SK-N-SH treated with all-trans-retinoic acid at 6 μM for 48 hours (cell line): Measurements from ENCODE around the gene BRD3.

Experiments used
- ATAC-seq: fragments of 200-7000 bp; cut with Tn5 transposase; 3 replicates; pipeline ENCODE4 v1.9.1; 2020; ENCODE audit warnings: mild to moderate bottlenecking, moderate library complexity
- ARNTL ChIP-seq: fragments of 450-650 bp; formaldehyde crosslinking; IDR thresholded peaks from 2 replicates; pipeline ENCODE4 v1.5.0; 2020; ENCODE audit warnings: low read depth, mild to moderate bottlenecking, moderate library complexity, borderline replicate concordance
- BACH2 ChIP-seq: fragments of 250-450 bp; sonication (Bioruptor Pico); IDR thresholded peaks from 2 replicates; pipeline ENCODE4 v1.9.0; 2021; ENCODE audit warnings: mild to moderate bottlenecking, borderline replicate concordance
- CREB5 ChIP-seq: fragments of 250-450 bp; sonication (Bioruptor Pico); IDR thresholded peaks from 2 replicates; pipeline ENCODE4 v1.5.1; 2020; ENCODE audit warnings: low read depth, mild to moderate bottlenecking, moderate library complexity
- CSRNP3 ChIP-seq: fragments of 250-450 bp; sonication (Bioruptor Pico); IDR thresholded peaks from 2 replicates; pipeline ENCODE4 v1.5.1; 2021; ENCODE audit warnings: mild to moderate bottlenecking, moderate library complexity
- ESRRG ChIP-seq: fragments of 250-450 bp; sonication (Bioruptor Pico); IDR thresholded peaks from 2 replicates; pipeline ENCODE4 v1.6.1; 2021; ENCODE audit warnings: mild to moderate bottlenecking
- GLIS3 ChIP-seq: fragments of 250-450 bp; sonication (Bioruptor Pico); IDR thresholded peaks from 2 replicates; pipeline ENCODE4 v1.5.0; 2020; ENCODE audit warnings: mild to moderate bottlenecking, moderate library complexity
- ISL1 ChIP-seq: fragments of 250-450 bp; sonication (Bioruptor Pico); IDR thresholded peaks from 2 replicates; pipeline ENCODE4 v2.1.2; 2022; ENCODE audit warnings: mild to moderate bottlenecking, moderate library complexity
- OSR1 ChIP-seq: fragments of 250-450 bp; sonication (Bioruptor Pico); IDR thresholded peaks from 2 replicates; pipeline ENCODE4 v1.8.0; 2022; ENCODE audit warnings: moderate library complexity, mild to moderate bottlenecking, inconsistent platforms
- PPARA ChIP-seq: fragments of 250-450 bp; sonication (Bioruptor Pico); IDR thresholded peaks from 2 replicates; pipeline ENCODE4 v1.5.0; 2020; ENCODE audit warnings: mild to moderate bottlenecking, borderline replicate concordance
- RARB ChIP-seq: fragments of 250-450 bp; sonication (Bioruptor Pico); IDR thresholded peaks from 2 replicates; pipeline ENCODE4 v1.8.0; 2021; ENCODE audit warnings: mild to moderate bottlenecking, moderate library complexity
- SNAI2 ChIP-seq: fragments of 250-450 bp; sonication (Bioruptor Pico); IDR thresholded peaks from 2 replicates; pipeline ENCODE4 v1.5.0; 2020; ENCODE audit warnings: mild to moderate bottlenecking, moderate library complexity
- TCF4 ChIP-seq: fragments of 250-450 bp; sonication (Bioruptor Pico); IDR thresholded peaks from 2 replicates; pipeline ENCODE4 v1.8.0; 2021; ENCODE audit warnings: mild to moderate bottlenecking, moderate library complexity, borderline replicate concordance
- TOX ChIP-seq: fragments of 250-450 bp; sonication (Bioruptor Pico); IDR thresholded peaks from 2 replicates; pipeline ENCODE4 v1.8.0; 2021; ENCODE audit warnings: mild to moderate bottlenecking, moderate library complexity, borderline replicate concordance
- ZC3H10 ChIP-seq: fragments of 250-450 bp; sonication (Bioruptor Pico); IDR thresholded peaks from 2 replicates; pipeline ENCODE4 v1.5.1; 2021; ENCODE audit warnings: mild to moderate bottlenecking, moderate library complexity
- ZFP3 ChIP-seq: fragments of 250-450 bp; sonication (Bioruptor Pico); IDR thresholded peaks from 2 replicates; pipeline ENCODE4 v1.5.0; 2020; ENCODE audit warnings: mild to moderate bottlenecking, moderate library complexity
- ZFP30 ChIP-seq: fragments of 450-650 bp; formaldehyde crosslinking; IDR thresholded peaks from 2 replicates; pipeline ENCODE4 v1.5.0; 2022; ENCODE audit warnings: mild to moderate bottlenecking, moderate library complexity
- ZNF565 ChIP-seq: fragments of 450-650 bp; formaldehyde crosslinking; conservative IDR thresholded peaks from 2 replicates; pipeline ENCODE4 v1.5.0; 2020; ENCODE audit warnings: low read depth, mild to moderate bottlenecking, moderate library complexity
- ZNF70 ChIP-seq: fragments of 450-650 bp; formaldehyde crosslinking; IDR thresholded peaks from 2 replicates; pipeline ENCODE4 v1.5.0; 2020; ENCODE audit warnings: mild to moderate bottlenecking, moderate library complexity
- ZNF8 ChIP-seq: fragments of 450-650 bp; formaldehyde crosslinking; IDR thresholded peaks from 2 replicates; pipeline ENCODE4 v1.5.0; 2020; ENCODE audit warnings: mild to moderate bottlenecking, moderate library complexity
- TF ChIP-seq, protein P1 (sequence below): fragments of 250-450 bp; sonication (Bioruptor Pico); IDR thresholded peaks from 2 replicates; pipeline ENCODE4 v1.8.0; 2020; ENCODE audit warnings: mild to moderate bottlenecking, moderate library complexity, borderline replicate concordance
- TF ChIP-seq, protein P2 (sequence below): fragments of 250-450 bp; sonication (Bioruptor Pico); IDR thresholded peaks from 2 replicates; pipeline ENCODE4 v1.8.0; 2021; ENCODE audit warnings: low read depth, mild to moderate bottlenecking, moderate library complexity, borderline replicate concordance
- TF ChIP-seq, protein P3 (sequence below): fragments of 250-450 bp; sonication (Bioruptor Pico); IDR thresholded peaks from 2 replicates; pipeline ENCODE4 v1.5.0; 2020; ENCODE audit warnings: mild to moderate bottlenecking, moderate library complexity

The BRD3 gene

GRCh38 chr9:134010310-134011173 lies 57.3 kb downstream of the BRD3 start:
- TF ChIP-seq GLIS3 (no peak), CREB5 (no peak), OSR1 (CRISPR knock-in tag) (no peak), ISL1 (CRISPR knock-in tag) (no peak), RARB (no peak), SNAI2 (CRISPR knock-in tag) (no peak), CSRNP3 (CRISPR knock-in tag) (no peak), TOX (no peak), ZNF565 (CRISPR knock-in tag) (no peak), ZNF8 (no peak), ARNTL (no peak), ZC3H10 (CRISPR knock-in tag) (no peak), ZFP3 (CRISPR knock-in tag) (no peak), PPARA (CRISPR knock-in tag) (no peak), TCF4 (no peak), ZNF70 (no peak), ZFP30 (CRISPR knock-in tag) (no peak)
- TF ChIP-seq, protein P1, sequence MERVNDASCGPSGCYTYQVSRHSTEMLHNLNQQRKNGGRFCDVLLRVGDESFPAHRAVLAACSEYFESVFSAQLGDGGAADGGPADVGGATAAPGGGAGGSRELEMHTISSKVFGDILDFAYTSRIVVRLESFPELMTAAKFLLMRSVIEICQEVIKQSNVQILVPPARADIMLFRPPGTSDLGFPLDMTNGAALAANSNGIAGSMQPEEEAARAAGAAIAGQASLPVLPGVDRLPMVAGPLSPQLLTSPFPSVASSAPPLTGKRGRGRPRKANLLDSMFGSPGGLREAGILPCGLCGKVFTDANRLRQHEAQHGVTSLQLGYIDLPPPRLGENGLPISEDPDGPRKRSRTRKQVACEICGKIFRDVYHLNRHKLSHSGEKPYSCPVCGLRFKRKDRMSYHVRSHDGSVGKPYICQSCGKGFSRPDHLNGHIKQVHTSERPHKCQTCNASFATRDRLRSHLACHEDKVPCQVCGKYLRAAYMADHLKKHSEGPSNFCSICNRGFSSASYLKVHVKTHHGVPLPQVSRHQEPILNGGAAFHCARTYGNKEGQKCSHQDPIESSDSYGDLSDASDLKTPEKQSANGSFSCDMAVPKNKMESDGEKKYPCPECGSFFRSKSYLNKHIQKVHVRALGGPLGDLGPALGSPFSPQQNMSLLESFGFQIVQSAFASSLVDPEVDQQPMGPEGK (CRISPR knock-in tag): no peak
- ATAC-seq: no peak

DNA sequence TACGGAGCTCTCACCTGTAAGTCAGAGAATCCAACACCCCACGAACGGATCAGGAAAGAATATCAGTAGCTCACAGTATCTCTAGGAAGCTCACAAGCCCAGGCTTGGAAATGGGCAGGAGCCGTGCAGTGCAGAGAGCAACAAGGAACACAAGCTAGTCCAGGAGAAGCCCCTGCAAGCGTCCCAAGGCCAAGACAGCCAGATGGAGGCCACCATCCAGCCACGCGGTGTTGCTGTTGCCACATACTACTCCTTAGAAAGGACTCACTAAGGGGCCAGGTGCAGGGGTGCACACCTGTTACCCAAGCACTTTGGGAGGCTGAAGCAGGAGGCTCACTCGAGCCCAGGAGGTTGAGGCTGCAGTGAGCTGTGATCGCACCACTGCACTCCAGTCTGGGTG lies 60.3 kb downstream of the BRD3 start:
- no peak; the same call in 2 of the 3 replicates for ATAC-seq
- TF ChIP-seq, protein P1 (CRISPR knock-in tag): no peak

DNA sequence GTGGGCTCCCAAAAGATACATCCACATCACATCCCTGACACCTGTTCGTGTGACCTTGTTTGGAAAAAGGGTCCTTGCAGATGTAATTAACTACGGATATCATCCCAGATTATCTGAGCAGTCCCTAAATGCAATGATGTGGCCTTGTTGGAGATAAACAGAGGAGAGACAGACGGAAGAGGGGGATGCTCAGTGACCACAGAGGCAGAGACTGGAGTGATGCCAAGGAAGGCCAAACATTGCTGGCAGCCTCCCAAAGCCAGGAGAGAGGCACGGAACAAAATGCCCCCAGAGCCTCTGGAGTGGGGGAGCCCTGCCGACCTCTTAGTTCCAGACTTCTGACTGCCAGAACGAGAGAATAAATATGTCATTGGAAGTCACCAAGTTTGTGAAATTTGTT lies 60.7 kb downstream of the BRD3 start:
- TF ChIP-seq TCF4 (peak; percentile 59; the same call in 1 of the 2 replicates), BACH2 (CRISPR knock-in tag) (no peak), ZNF565 (CRISPR knock-in tag) (no peak)
- no peak for ATAC-seq

DNA sequence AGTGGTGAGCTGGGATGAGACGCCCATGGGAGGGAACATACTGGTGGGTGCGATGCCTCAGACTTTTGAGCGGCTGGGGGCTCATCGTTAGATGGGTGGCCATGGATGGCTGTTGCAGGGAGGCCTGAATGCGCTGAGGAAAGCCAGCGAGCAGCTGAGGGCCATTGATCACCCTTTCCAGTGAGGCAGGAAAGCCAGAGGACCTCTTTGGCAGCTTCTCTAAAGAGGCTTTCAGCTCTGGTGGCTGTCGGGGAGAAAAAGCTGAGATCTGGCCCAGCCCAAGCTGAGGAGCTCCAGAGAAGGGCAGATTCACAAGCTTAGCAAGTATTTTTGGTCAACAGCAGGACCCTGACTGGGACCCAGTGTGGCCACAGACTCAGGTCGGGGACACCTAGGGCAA lies 62.4 kb downstream of the BRD3 start:
- no peak for TF ChIP-seq TOX
- TF ChIP-seq, protein P2, sequence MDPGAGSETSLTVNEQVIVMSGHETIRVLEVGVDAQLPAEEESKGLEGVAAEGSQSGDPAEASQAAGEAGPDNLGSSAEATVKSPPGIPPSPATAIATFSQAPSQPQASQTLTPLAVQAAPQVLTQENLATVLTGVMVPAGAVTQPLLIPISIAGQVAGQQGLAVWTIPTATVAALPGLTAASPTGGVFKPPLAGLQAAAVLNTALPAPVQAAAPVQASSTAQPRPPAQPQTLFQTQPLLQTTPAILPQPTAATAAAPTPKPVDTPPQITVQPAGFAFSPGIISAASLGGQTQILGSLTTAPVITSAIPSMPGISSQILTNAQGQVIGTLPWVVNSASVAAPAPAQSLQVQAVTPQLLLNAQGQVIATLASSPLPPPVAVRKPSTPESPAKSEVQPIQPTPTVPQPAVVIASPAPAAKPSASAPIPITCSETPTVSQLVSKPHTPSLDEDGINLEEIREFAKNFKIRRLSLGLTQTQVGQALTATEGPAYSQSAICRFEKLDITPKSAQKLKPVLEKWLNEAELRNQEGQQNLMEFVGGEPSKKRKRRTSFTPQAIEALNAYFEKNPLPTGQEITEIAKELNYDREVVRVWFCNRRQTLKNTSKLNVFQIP (CRISPR knock-in tag): no peak
- no peak for TF ChIP-seq ZNF565 (CRISPR knock-in tag)
- TF ChIP-seq ESRRG: no peak
- no peak for TF ChIP-seq ZFP3 (CRISPR knock-in tag)
- TF ChIP-seq ZC3H10 (CRISPR knock-in tag): no peak
- TF ChIP-seq TCF4: no peak
- TF ChIP-seq GLIS3: no peak
- no peak for TF ChIP-seq PPARA (CRISPR knock-in tag)
- no peak for TF ChIP-seq OSR1 (CRISPR knock-in tag)
- no peak for TF ChIP-seq ISL1 (CRISPR knock-in tag)
- no peak for TF ChIP-seq ZNF70
- TF ChIP-seq ARNTL: no peak
- TF ChIP-seq CSRNP3 (CRISPR knock-in tag): no peak
- TF ChIP-seq, protein P3, sequence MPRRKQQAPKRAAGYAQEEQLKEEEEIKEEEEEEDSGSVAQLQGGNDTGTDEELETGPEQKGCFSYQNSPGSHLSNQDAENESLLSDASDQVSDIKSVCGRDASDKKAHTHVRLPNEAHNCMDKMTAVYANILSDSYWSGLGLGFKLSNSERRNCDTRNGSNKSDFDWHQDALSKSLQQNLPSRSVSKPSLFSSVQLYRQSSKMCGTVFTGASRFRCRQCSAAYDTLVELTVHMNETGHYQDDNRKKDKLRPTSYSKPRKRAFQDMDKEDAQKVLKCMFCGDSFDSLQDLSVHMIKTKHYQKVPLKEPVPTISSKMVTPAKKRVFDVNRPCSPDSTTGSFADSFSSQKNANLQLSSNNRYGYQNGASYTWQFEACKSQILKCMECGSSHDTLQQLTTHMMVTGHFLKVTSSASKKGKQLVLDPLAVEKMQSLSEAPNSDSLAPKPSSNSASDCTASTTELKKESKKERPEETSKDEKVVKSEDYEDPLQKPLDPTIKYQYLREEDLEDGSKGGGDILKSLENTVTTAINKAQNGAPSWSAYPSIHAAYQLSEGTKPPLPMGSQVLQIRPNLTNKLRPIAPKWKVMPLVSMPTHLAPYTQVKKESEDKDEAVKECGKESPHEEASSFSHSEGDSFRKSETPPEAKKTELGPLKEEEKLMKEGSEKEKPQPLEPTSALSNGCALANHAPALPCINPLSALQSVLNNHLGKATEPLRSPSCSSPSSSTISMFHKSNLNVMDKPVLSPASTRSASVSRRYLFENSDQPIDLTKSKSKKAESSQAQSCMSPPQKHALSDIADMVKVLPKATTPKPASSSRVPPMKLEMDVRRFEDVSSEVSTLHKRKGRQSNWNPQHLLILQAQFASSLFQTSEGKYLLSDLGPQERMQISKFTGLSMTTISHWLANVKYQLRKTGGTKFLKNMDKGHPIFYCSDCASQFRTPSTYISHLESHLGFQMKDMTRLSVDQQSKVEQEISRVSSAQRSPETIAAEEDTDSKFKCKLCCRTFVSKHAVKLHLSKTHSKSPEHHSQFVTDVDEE (CRISPR knock-in tag): no peak
- no peak for ATAC-seq
